GM12801 (cell line): ENCODE results near the gene CAMK2B.

Experiments
- CTCF ChIP-seq: IDR thresholded peaks from one replicate; pipeline ENCODE4 v1.5.1; 2011; ENCODE audit warnings: control low read depth; ENCODE audit not compliant: insufficient read length; ENCODE audit errors: extremely low read depth

CAMK2B gene

GRCh38 chr7:44313621-44314031 is 11.8 kb downstream of the CAMK2B start:
- no peak for TF ChIP-seq CTCF

- no peak for TF ChIP-seq CTCF
Observed at GRCh38 chr7:44313016-44313415, 12.4 kb downstream of the CAMK2B start.

GRCh38 chr7:44311561-44312495 is 13.6 kb downstream of the CAMK2B start:
- no peak for TF ChIP-seq CTCF

- TF ChIP-seq CTCF: no peak
Observed at GRCh38 chr7:44310221-44310848, 15.1 kb downstream of the CAMK2B start.

DNA sequence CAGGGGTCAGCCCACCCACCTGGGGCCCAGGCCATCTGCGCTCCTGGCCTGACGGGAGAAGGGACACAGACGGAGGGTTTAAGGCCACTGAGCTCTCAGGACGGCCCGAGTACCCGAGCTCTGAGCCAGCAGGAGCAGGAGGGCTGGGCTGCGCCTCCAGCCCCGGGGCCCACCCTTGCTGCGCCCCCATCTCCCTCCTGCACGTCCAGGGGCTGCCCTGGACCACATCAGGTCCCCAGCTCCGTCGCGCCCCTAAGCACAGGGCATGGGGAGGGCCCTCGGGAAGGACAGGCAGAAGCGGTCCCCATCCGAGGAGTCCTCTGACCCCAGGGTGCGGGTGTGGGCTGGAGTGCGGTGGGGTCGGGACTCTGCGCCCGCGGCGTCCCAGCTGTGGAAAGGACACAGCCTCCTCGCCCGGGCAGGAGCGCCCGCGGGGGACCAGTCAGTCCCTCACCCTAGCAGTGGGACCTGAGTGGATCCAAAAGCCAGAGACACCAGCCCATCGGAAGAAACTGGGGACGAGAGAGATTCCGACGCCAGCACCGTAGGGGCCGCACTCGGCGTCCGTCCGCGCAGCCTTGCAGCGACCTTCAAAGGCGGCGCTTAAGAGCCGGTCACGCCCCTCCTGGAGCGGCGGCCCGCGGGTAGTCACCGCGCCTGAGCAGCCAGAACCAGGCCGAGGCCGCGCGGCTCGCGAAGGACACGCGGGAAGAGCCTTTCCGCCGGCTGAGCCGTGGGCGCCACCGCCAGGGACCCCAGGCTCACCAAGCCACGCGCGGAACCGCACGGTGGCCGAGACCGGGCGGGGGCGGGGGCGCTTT is 15.9 kb downstream of the CAMK2B start:
- TF ChIP-seq CTCF: no peak

- TF ChIP-seq CTCF: no peak
Observed at GRCh38 chr7:44308596-44309270, 16.7 kb downstream of the CAMK2B start.
